Lung (tissue), 12 donors: ENCODE measurements around the gene PRKN. TPM values are rescaled to one million over a fixed set of nuclear protein-coding genes. Genes with fewer than 3 reads are reported as not detected.

Experiments used
- ATAC-seq: fragments of 200-7000 bp; cut with Tn5 transposase; one replicate; pipeline ENCODE4 v1.9.1; 2020; ENCODE audit warnings: moderate number of reproducible peaks; ENCODE audit not compliant: insufficient read depth, low FRiP score
- DNase-seq, 3 donors: peaks; one replicate each; pipeline ENCODE4 v3.0.0-alpha.2; 2013 to 2017
- H3K27ac ChIP-seq, 2 donors: one replicate each; pipeline ENCODE4 v1.5.1; 2013; ENCODE audit warnings: mild to moderate bottlenecking in 2 of 2, moderate library complexity in 2 of 2, control low read depth in 1 of 2, inconsistent platforms in 1 of 2, low read depth in 1 of 2, low read length in 1 of 2
- H3K27me3 ChIP-seq, 3 donors: one replicate each; pipeline ENCODE4 v1.5.1; 2013; ENCODE audit warnings: low read length in 2 of 3; ENCODE audit not compliant: control insufficient read depth in 3 of 3, insufficient read depth in 3 of 3
- H3K36me3 ChIP-seq, 4 donors: one replicate each; pipeline ENCODE4 v1.5.1; 2013; ENCODE audit warnings: low read length in 4 of 4, mild to moderate bottlenecking in 1 of 4, moderate library complexity in 1 of 4; ENCODE audit not compliant: control insufficient read depth in 4 of 4, insufficient read depth in 4 of 4
- H3K4me1 ChIP-seq, 5 donors: one replicate each; pipeline ENCODE4 v1.5.1; 2013; ENCODE audit warnings: low read length in 5 of 5, mild to moderate bottlenecking in 2 of 5, moderate library complexity in 1 of 5; ENCODE audit not compliant: control insufficient read depth in 5 of 5, insufficient read depth in 5 of 5
- H3K4me3 ChIP-seq: one replicate; pipeline ENCODE4 v1.5.1; 2013; ENCODE audit warnings: mild to moderate bottlenecking, control low read depth, moderate library complexity
- H3K9ac ChIP-seq, 2 donors: one replicate each; pipeline ENCODE4 v1.5.1; 2013; ENCODE audit warnings: low read length in 2 of 2, control low read depth in 1 of 2; ENCODE audit not compliant: insufficient read depth in 1 of 2
- H3K9me3 ChIP-seq, 4 donors: one replicate each; pipeline ENCODE4 v1.5.1; 2013; ENCODE audit warnings: low read length in 3 of 4, mild to moderate bottlenecking in 1 of 4, moderate library complexity in 1 of 4; ENCODE audit not compliant: control insufficient read depth in 4 of 4, insufficient read depth in 3 of 4
- CTCF ChIP-seq: IDR thresholded peaks from 2 replicates; pipeline ENCODE4 v1.5.1; 2012; ENCODE audit warnings: mild to moderate bottlenecking; ENCODE audit errors: control extremely low read depth, extremely low read depth
- WGBS, 2 donors: extraction: QIAGEN DNeasy Blood & Tissue Kit; methylation state at CpG; one replicate each; pipeline ENCODE4 v1.1.7; 2013; 5-methylcytosine and 5-hydroxymethylcytosine counted together
- polyA plus RNA-seq, 2 donors: library from polyadenylated mRNA; stranded (reverse); fragments of 200-250 nt; gene quantifications; one replicate each; pipeline ENCODE4 v1.2.1, GENCODE V29; 2013
- total RNA-seq, 2 donors: library from RNA; depleted of rRNA in 1 of 2; stranded (reverse); fragments of >200 nt in 1 of 2; gene quantifications; one replicate each; pipeline ENCODE4 v1.2.1, GENCODE V29; 2014 to 2021
- donor health status: control.
- donor health status: control.
- donor health status: Bipolar disorder and iron deficiency.
- donor health status: healthy.
- donor health status: DM: yes; HTN: yes; CAD: no.

Gene PRKN
- total and polyA plus RNA-seq, 4 donors: 0.27 to 11.2 (median 3.1) TPM

- H3K4me3 ChIP-seq: no peak overlapping the region
- H3K27ac ChIP-seq: no peak overlapping the region
- H3K36me3 ChIP-seq: no peaks in the 10 kb centered on the region
- H3K9me3 ChIP-seq: peaks cover 0 to 3% (median 0%) of the 10 kb centered on the region in 4 donors
- no peak for ATAC-seq
- no peaks in the 10 kb centered on the region for H3K27me3 ChIP-seq
- DNase-seq: no peak
- no peak for TF ChIP-seq CTCF
- no peaks in the 10 kb centered on the region for H3K4me1 ChIP-seq
- 81 to 91% methylated on average over 2 of the region's 2 CpGs for WGBS, 2 donors
- no peak overlapping the region for H3K9ac ChIP-seq
Measured at GRCh38 chr6:161462148-161462547, 1265.4 kb downstream of the PRKN start.

- no peak for TF ChIP-seq CTCF
- no peaks in the 10 kb centered on the region for H3K36me3 ChIP-seq
- H3K27me3 ChIP-seq: no peaks in the 10 kb centered on the region
- no peak overlapping the region for H3K9ac ChIP-seq
- DNase-seq: no peak
- peaks cover 0 to 2% (median 0%) of the 10 kb centered on the region in 5 donors for H3K4me1 ChIP-seq
- no peaks in the 10 kb centered on the region for H3K9me3 ChIP-seq
- no peak for ATAC-seq
- WGBS, 2 donors: 22 to 24% methylated on average over 1 of the region's 1 CpG
- no peak overlapping the region for H3K4me3 ChIP-seq
- H3K27ac ChIP-seq: no peak overlapping the region
Measured at GRCh38 chr6:161459008-161459615, 1268.5 kb downstream of the PRKN start.

DNA sequence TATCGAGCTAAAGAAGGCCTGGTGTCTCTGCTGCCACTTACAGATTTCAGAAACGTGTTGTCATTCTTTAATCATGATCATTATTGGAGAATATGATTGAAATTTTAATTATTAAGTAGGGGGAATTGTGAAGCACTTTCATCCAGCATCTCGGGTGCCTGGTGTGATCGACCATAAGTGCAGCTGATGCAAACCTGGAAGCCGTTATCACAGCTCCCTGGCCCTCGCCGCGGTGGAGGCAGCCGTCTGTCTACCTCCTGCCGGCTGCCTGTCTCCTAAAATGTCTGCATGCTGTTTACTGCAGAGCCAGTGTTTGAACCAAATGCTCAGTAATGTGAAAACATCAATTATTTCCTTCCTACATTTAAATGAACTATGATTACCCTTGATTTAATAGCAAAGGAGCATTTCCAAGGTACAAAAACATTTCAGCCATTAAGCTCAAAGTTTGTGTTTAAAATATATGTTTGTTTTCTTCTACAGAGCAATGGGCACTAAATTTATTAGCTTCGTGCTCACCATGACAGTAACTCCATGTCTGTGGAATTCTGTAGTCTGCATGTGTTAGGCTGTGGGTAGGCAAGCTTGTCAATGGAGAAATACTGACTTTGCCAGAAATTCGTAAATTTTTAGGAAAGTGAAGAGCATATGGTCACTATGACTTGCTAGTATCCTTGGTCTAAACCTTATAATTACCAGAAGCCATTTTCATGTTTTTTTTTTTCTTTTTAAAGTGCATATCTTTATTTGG, 1269.2 kb downstream of the PRKN start:
- no peak for TF ChIP-seq CTCF
- ATAC-seq (no peak), DNase-seq (no peak)
- no peaks in the 10 kb centered on the region for H3K9me3 ChIP-seq
- no peak overlapping the region for H3K27ac ChIP-seq
- peaks cover 0 to 2% (median 0%) of the 10 kb centered on the region in 5 donors for H3K4me1 ChIP-seq
- no peak overlapping the region for H3K9ac ChIP-seq
- H3K27me3 ChIP-seq: no peaks in the 10 kb centered on the region
- no peak overlapping the region for H3K4me3 ChIP-seq
- 77 to 78% methylated on average over 12 of the region's 12 CpGs for WGBS, 2 donors
- no peaks in the 10 kb centered on the region for H3K36me3 ChIP-seq
